SW 1271 (cell line): Measurements from ENCODE around the gene ANKRD33B.
"Not testable (repeated sequence)": the region's sequence is repeated elsewhere in the genome, so short reads cannot be mapped to it uniquely, and the experiment has no call there.

ENCODE experiments used
- DNase-seq, 2 experiments: peaks; one replicate each; lab custom pipeline; 2025; lab: John Stamatoyannopoulos, UW

ANKRD33B gene

GRCh38 chr5:10637944-10638343 is 74.1 kb downstream of the ANKRD33B start:
- DNase-seq, result no peak

DNA sequence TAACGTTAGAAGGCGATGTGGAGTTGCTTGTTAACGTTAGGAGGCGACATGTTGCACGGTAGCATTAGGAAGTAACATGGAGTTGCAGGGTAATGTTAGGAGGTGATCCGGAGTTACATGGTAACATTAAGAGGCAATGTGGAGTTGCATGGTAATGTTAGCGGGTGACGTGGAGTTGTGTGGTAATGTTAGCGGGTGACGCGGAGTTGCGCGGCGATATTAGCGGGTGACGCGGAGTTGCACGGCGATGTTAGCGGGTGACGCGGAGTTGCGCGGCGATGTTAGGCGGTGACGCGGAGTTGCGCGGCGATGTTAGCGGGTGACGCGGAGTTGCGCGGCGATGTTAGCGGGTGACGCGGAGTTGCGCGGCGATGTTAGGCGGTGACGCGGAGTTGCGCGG is 74.9 kb downstream of the ANKRD33B start:
- not testable (repeated sequence) for DNase-seq

GRCh38 chr5:10639846-10640368 is 76.0 kb downstream of the ANKRD33B start:
- no peak for DNase-seq

GRCh38 chr5:10642367-10642766 is 78.5 kb downstream of the ANKRD33B start:
- no peak for DNase-seq

- DNase-seq, result no peak
Observed at GRCh38 chr5:10644192-10644591, 80.3 kb downstream of the ANKRD33B start.

DNA sequence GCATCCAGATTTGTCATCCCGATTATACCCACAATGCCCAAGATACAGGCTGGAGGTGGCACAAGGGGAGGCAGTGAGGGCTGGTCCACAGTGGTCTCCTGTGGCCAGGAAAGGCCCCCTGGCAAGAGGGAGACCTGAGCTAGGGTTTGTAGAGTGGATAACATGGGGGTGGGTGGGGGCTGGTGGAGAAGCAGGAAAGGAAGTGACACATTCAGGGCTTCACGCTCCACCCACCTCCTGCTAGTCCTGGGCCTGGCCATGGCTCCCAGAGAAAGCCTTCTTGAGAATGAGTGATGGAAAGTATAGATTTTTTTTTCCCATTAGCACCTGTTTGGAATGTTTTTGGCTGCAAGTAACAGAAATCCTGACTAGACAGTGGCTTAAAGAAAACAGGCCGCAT is 81.3 kb downstream of the ANKRD33B start:
- DNase-seq, result no peak

DNA sequence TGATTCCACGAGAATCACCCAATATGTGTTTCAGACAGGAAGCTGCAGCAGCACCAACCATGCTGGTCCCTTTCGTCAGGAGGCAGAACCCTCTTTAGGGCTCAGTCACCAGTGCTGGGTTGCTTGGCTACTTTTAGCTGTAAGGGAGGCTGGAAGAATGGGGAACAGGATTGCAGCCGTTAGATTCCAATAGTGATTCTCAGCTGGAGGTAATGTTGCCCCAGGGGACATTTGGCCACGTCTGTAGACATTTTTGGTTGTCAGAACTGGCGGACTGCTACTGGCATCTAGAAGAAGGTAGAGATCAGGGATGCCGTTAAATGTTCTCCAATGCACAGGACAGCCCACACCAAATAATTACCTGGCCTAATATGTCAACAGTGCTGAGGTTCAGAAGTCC is 81.8 kb downstream of the ANKRD33B start:
- DNase-seq, result no peak

GRCh38 chr5:10647640-10648039 is 83.8 kb downstream of the ANKRD33B start:
- DNase-seq, result no peak

DNA sequence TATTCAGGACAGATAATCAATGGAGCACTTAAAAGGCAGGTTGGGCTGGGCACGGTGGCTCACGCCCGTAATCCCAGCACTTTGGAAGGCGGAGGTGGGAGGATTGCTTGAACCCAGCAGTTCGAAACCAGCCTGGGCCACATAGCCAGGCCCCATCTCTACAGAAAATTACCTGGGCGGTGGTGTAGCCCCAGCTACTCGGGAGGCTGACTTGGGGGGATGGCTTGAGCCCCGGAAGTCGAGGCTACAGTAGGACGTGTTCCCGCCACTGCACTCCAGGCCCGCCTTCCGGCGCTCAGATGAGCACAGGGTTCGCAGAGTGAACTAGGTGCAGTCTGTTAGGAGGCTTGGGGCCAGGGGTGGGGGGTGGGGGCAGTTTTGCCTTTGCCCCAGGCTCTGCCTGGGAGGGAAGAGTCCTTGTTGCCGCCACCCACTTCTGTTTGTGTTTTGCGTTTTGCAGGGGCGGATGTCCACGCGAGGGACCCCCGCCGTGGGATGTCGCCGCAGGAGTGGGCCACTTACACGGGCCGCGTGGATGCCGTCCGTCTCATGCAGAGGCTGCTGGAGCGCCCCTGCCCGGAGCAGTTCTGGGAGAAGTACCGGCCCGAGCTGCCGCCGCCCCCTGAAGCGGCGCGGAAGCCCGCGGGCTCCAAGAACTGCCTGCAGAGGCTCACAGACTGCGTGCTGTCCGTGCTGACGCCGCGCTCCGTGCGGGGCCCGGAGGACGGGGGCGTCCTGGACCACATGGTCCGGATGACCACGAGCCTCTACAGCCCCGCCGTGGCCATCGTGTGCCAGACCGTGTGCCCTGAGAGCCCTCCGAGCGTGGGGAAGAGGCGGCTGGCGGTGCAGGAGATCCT is 85.2 kb downstream of the ANKRD33B start:
- DNase-seq, result no peak

DNA sequence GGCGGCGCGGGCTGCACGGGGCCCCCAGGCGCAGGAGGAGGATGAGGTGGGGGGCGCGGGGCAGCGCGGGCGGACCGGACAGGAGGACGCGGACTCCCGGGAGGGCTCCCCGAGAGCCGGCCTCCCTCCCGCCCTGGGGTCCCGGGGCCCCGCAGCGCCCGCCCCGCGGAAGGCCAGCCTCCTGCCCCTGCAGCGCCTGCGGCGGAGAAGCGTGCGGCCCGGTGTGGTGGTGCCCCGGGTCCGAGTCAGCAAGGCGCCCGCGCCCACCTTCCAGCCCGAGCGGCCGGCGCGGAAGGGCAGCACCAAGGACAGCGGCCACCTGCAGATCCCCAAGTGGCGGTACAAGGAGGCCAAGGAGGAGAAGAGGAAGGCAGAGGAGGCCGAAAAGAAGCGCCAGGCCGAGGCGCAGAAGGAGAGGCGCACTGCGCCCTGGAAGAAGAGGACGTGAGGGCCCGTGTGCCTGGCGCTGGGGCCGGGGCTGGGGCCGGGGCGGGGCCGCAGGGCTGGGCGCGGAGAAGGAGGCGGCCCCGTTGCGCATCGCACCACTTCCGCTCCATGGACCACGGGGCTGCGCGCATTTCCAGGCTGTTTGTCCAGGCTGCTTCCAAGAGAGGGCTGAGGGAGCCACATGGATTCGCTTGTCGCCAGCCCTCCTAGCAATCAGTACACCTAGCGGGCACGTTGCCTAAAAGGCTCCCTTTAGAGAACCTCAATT is 86.0 kb downstream of the ANKRD33B start:
- DNase-seq, result no peak

DNA sequence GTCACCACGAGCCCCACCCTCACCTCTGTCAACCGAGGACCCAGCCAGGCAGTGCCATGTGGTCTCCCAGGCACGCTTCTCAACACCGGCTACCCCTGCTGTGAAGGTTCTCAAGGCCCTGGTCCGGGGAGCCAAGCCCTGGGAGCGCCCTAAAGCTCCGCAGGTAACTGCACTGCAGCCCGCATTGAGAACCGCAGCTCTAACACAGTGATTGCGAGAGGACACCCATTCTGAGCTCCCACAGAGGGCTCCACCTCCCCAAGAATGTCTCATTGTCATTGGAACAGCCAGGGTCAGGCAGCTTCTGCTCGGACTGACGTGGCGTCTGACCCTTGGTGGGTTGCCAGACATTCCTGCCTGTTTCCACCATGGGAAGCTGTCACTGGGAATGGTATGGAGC is 88.3 kb downstream of the ANKRD33B start:
- DNase-seq, result no peak

DNA sequence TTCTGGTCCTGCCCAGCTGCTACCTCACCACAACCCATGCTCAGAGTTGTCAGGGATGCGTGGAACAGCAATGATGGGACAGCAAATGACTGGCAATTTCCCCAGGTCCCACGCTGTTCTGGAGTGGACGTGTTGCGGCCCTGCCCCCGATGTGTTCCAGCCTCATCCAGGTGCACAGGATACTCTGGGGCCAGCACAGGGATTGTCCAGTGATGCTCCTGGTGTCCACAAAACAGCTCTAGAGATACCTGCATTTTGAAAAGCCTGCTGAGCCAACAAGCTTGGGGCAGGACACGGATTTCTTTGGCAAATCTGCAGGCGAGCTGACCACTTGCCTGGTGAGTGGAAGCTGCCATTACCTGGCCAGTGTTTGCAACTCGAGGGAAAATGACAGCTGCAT is 88.7 kb downstream of the ANKRD33B start:
- DNase-seq, result no peak

GRCh38 chr5:10653043-10653442 is 89.2 kb downstream of the ANKRD33B start:
- no peak for DNase-seq

DNA sequence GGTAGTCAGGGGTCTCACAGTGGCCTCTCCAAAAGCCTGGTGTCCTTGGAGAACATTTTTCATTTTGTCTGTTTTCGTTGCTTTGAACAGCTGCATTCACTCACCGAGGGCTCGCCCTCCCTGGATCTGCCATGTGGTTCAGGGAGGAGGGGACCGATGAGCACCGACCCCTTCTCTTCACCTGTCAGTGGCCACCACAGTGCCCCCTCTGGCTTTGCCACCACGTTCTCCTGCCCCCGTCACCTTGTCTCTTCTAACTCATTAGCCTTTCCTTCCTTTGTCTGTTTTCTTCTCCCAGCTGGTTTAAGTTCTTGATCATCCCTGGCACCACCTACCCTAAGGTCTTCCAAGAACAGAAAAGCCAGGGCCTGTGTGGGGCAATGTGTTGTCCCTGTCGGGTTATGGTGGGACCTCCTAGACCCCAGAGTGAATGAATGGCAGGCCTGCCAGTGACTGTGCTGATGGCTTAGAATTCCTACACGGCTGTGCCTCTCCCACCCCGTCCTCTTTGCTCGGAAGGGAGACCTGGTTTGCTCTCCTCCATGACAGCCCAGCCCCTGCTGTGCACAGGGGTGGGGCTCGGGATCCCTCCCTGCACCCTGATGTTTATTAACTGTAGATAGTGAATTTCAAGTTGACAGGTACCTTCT is 90.0 kb downstream of the ANKRD33B start:
- DNase-seq, result no peak

DNA sequence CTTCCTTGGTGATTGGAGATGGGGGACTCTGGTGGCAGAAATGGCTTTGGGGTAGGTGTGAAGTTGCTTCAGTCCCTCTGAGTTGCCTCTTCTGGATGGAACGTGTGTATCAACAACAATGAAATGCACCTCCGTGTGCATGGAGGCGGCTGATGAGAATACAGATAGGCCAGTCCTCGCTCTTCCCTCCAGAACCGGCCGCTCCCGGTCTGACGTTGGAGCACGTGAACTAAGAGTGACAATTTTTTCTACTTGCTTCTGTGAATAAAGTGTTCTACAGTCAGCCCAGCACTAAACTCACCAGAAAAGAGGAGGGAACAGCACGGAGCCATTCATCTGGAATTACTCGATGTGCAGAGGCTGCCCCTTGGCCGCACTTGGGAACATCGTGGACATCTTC is 90.7 kb downstream of the ANKRD33B start:
- DNase-seq, result no peak

DNA sequence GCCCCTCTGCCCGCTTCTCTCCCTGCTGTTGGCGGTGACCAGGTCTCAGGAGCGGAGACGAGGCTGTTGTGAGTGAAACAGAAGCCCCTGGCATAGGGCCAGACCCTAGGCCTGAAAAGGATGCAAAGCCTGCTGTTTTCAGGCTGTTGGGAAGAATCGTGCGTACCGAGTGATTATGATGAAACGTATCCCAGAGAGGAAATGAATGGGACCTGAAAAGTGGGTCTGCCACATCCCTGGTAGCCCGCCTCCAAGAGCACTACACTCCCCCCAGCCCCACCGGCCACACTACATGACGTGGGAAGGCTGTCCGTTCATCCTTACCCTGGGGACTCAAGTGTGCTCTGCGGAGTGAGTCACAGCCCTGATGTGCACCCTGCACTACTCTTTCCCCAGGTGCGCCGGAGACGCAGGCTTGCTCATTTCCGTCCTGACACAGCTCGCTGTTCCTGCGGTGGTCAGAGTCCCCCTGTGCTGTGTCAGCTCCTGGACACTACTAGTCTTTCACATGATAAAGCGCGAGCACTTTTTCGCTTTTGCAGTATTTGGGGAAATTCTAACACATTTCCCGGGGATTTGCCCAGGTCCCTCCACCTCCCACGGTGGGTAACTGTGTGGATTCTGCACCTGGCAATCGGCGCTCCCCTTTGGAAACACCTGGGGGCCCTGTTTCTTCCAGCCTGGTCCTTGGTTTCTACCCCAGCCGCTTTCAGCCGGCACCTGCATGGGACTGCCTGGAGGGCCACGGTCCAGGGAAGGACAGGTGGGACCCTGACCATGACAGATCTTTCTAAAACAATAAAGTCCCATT is 91.5 kb downstream of the ANKRD33B start:
- DNase-seq, result no peak

GRCh38 chr5:10655972-10656830 is 92.3 kb downstream of the ANKRD33B start:
- no peak for DNase-seq

DNA sequence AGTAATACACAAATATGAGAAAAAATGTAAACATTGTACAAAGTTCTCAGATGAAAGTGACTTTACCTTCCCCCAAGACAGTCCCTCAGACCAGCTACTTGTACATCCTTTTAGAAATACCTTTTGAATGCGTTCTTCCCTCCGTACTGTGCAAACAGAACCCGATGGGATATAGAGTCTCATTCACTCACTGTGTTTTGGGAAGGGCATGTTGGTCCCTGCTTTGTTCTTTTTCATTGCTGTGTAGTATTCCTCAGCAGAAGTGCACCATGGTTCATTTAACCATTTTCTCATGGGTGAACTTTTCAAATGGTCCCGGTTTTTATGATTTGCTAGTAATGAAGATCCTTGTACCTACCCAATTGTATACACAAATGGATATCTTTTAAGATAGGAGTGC is 94.4 kb downstream of the ANKRD33B start:
- DNase-seq, result no peak

GRCh38 chr5:10660135-10660534 is 96.3 kb downstream of the ANKRD33B start:
- no peak for DNase-seq

DNA sequence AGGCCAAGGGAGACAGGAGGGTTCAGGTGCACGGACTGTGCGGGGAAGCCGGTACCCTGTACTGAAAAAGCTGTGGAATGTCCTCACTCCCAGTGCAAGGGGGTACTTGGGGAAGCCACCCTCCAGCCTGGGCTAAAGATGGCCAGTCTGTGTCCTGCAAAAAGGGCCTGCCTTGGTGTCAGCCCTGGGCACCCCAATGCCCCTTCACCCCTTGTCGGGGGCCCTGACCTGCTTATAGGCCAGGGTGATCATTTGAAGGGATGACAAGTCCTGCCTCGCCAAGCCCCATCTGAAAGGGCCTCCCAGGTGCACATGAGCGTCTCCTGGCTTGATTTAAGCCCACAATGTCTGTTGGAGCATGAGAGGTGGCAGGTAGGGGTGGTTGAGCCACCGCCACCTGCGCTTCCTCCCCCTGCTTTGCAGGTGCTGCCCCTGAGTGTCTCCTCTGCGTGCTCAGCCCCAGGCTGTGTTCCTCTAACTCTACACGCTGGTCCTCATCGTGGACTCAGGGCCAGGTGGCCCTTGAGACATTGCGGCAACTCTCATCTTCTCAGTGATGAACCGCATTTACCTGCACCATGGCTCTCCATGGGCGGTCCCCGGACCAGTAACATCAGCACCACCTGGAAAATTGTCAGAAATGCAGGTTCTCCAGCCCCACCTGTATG is 97.0 kb downstream of the ANKRD33B start:
- no peak for DNase-seq
